ENCODE results near the gene SLC9A6.

GRCh38 chrX:135973025-135973547, 12.1 kb upstream of the SLC9A6 start:
- TF ChIP-seq PATZ1 (CRISPR knock-in tag; IDR thresholded peaks at IDR 0.05; ENCODE audit: borderline replicate concordance): no peak
- no peak for TF ChIP-seq CREB5 (CRISPR knock-in tag; IDR thresholded peaks at IDR 0.05; ENCODE audit: low read depth)
- no peak for TF ChIP-seq ZFP3 (CRISPR knock-in tag; IDR thresholded peaks at IDR 0.05)
- no peak for TF ChIP-seq TCF4 (CRISPR knock-in tag; IDR thresholded peaks at IDR 0.05; ENCODE audit: borderline replicate concordance)
- no peak for TF ChIP-seq ZC3H10 (CRISPR knock-in tag; IDR thresholded peaks at IDR 0.05)
- TF ChIP-seq TSHZ2 (CRISPR knock-in tag; IDR thresholded peaks at IDR 0.05): no peak
- TF ChIP-seq ARNTL (CRISPR knock-in tag; IDR thresholded peaks at IDR 0.05; ENCODE audit: borderline replicate concordance, low read depth): no peak

All from SK-N-SH treated with all-trans-retinoic acid at 6 μM for 48 hours (cell line).